ENCODE data around the gene HDDC2.

HDDC2 gene

DNA sequence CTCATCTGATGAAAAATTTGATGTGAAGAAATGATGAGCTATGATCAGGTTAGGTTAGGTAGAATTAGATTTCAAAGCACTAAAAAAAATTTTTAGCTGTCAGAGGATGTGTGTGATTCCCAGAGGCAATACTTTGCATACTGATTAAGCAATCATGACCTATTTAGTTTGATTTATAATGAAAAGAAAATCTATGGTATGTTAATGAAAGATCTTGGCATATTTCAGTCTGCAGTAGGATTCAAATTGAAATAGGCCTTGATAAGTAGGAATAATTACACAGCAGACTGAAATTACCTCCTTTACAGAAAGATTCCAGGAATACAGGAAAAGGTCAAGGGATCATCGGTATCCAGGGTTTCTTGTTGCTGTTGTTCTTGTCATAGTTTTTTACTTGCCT lies 69.3 kb downstream of the HDDC2 start:
- TF ChIP-seq CTCF (IDR thresholded peaks at IDR 0.05; ENCODE audit: control insufficient read depth, insufficient read depth, low read depth, low read length, missing control alignments): no peak
- H3K4me3 ChIP-seq (ENCODE audit: control insufficient read depth, low read depth, low read length): no peak overlapping the region
- DNase-seq (ENCODE audit: low read depth): no peak

GRCh38 chr6:125231574-125232343 lies 70.0 kb downstream of the HDDC2 start:
- no peak for TF ChIP-seq CTCF (IDR thresholded peaks at IDR 0.05; ENCODE audit: control insufficient read depth, insufficient read depth, low read depth, low read length, missing control alignments)
- no peak overlapping the region for H3K4me3 ChIP-seq (ENCODE audit: control insufficient read depth, low read depth, low read length)
- no peak for DNase-seq (ENCODE audit: low read depth)

DNA sequence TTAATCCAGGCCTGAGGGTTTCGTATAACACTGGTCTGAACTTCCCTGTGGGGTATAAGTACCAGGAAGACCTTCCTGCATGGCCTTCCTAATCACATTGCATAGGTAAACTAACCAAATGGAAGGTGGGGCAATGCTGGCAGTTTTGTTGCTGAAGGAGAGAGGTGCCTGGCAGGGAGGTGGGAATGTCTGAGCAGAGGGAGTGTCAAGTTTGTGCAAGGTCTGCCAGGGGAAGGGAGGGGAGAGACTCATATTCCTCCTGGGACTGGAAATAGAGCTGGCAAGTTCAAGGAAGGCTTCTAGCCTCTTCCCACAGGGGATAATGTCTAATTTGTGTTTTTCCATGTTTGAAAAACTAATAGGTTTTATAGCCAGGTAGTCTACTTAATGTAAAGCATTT lies 70.6 kb downstream of the HDDC2 start:
- H3K4me3 ChIP-seq (ENCODE audit: control insufficient read depth, low read depth, low read length): no peak overlapping the region
- DNase-seq (ENCODE audit: low read depth): no peak
- TF ChIP-seq CTCF (IDR thresholded peaks at IDR 0.05; ENCODE audit: control insufficient read depth, insufficient read depth, low read depth, low read length, missing control alignments): no peak

DNA sequence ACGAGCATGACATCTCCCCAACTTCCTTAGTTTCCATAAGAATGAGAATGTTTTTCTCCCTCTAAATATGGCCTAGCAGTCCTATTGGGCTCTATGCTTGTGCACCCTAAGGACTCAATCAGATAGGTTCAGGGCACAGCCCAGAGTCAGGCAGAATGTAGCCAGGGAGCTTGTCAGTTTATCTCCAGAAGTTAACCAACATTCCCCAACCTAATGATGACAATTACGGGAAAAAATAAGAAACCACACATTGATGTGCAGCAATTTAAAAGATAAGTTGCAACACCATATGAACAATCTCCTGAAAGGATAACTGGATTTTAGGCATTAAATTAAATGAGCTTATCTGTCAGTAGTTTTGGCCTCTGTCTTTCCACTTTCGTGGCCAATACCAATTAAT lies 71.1 kb downstream of the HDDC2 start:
- DNase-seq (ENCODE audit: low read depth): no peak
- no peak for TF ChIP-seq CTCF (IDR thresholded peaks at IDR 0.05; ENCODE audit: control insufficient read depth, insufficient read depth, low read depth, low read length, missing control alignments)
- no peak overlapping the region for H3K4me3 ChIP-seq (ENCODE audit: control insufficient read depth, low read depth, low read length)

DNA sequence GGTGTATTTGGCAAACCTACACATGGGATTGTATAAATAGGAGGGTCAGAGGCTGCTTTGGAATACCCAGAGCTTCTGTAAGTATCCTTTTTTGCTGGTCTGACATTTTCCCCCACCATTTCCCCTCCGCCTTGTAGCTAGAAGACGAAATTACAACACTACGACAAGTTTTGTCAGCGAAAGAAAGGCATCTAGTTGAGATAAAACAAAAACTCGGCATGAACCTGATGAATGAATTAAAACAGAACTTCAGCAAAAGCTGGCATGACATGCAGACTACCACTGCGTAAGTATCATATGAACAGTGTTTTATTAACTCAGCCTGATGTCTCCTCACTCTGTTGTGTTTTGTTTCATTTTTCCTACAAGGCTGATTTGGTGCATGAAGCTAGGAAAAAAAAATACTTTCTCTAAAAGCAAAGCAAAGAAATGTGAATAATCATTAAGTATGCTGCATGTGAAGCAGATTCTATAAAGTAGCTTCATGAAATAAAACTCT lies 72.7 kb downstream of the HDDC2 start:
- TF ChIP-seq CTCF (IDR thresholded peaks at IDR 0.05; ENCODE audit: control insufficient read depth, insufficient read depth, low read depth, low read length, missing control alignments): no peak
- no peak overlapping the region for H3K4me3 ChIP-seq (ENCODE audit: control insufficient read depth, low read depth, low read length)
- DNase-seq (ENCODE audit: low read depth): no peak

DNA sequence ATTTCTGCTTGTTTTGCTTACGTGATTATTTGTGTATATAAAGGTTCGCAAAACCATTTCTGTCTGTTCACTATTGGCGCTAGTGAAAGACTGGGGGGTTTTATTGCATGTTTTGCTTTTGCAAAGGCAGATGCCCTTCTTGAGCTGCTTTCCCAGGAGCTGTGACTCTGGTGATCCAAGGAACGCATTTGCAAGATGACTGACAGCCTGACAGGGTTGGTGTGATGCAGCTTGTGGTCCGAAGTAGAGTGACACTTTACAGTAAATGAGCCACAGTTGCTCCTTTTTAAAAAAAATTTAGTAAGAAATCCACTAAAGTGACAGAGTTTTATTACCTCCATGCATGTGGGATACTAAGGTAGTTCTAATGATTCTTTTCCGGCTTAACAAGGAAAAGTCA lies 74.5 kb downstream of the HDDC2 start:
- TF ChIP-seq CTCF (IDR thresholded peaks at IDR 0.05; ENCODE audit: control insufficient read depth, insufficient read depth, low read depth, low read length, missing control alignments): no peak
- no peak for DNase-seq (ENCODE audit: low read depth)

More for the DNA sequence above, 74.5 kb downstream of the HDDC2 start:
- H3K4me3 ChIP-seq (ENCODE audit: control insufficient read depth, low read depth, low read length): no peak overlapping the region
